Colonic mucosa (tissue), 4 donors: ENCODE measurements around the gene ZPBP. TPM values are rescaled to one million over a fixed set of nuclear protein-coding genes. Genes with fewer than 3 reads are reported as not detected.

Experiments used
- DNase-seq: peaks from one replicate; pipeline ENCODE4 v3.0.0-alpha.2; 2020
- H3K27ac ChIP-seq: fragments of 200-600 bp; one replicate; pipeline ENCODE4 v1.8.0; 2021
- H3K27me3 ChIP-seq: fragments of 200-600 bp; one replicate; pipeline ENCODE4 v1.8.0; 2021
- H3K36me3 ChIP-seq: fragments of 200-600 bp; one replicate; pipeline ENCODE4 v1.8.0; 2021
- H3K4me1 ChIP-seq: fragments of 200-600 bp; one replicate; pipeline ENCODE4 v1.8.0; 2021; ENCODE audit warnings: mild to moderate bottlenecking
- H3K4me3 ChIP-seq: fragments of 200-600 bp; one replicate; pipeline ENCODE4 v1.8.0; 2021
- H3K9ac ChIP-seq, 2 donors: one replicate each; pipeline ENCODE4 v1.7.0; 2013; ENCODE audit warnings: control low read depth in 2 of 2, low read depth in 2 of 2, low read length in 2 of 2
- H3K9me3 ChIP-seq: fragments of 200-600 bp; one replicate; pipeline ENCODE4 v1.8.0; 2021
- intact Hi-C: fragments of 100-400 bp; cut with DNase I; formaldehyde crosslinking; loops from one replicate; pipeline ENCODE4 v1.14.1; 2022
- total RNA-seq, 2 donors: library from RNA; stranded (reverse); fragmentation: NEBNext Ultra II Directional in 1 of 2; extraction: Animal tissue kit (Norgen Biotek cat#: 25700) in 1 of 2; gene quantifications; one replicate each; pipeline ENCODE4 v1.2.1, GENCODE V29; 2021
- TF ChIP-seq, protein P1 (sequence below): fragments of 200-600 bp; IDR thresholded peaks from one replicate; pipeline ENCODE4 v1.8.0; 2022; ENCODE audit warnings: antibody characterized with exemption, mild to moderate bottlenecking
- donor health status: healthy.
- donor health status: DM: no; HTN: no; CAD: no.
- donor health status: DM: no; HTN: no; CAD: no.

Gene ZPBP
- total RNA-seq, 2 donors from 2014 or later, result not detected

DNA sequence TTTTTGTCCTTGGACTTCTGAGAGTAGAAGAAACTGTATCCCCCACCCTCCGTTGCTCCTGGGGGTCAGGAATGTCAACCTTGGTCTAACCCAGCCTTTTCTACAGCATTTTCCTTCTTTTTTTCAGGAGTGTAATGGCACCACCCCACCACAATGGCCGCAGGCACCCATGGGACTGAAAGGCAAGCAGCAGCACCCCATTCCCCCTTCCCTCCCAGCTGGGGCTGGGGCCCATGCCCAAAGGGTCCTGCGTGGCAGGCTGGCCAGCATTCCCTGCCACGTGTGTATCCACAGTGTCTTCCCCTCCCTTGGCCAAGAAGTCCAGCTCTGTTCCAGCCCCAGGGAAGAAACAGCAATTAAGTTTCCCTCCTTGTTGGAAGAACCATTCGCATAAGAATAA lies 106.9 kb downstream of the ZPBP start:
- no peaks in the 10 kb centered on the region for H3K36me3 ChIP-seq
- no peaks in the 10 kb centered on the region for H3K27me3 ChIP-seq
- no peaks in the 10 kb centered on the region for H3K4me1 ChIP-seq
- intact Hi-C loops, result no loop called here
- no peaks in the 10 kb centered on the region for H3K9me3 ChIP-seq
- TF ChIP-seq, protein P1, sequence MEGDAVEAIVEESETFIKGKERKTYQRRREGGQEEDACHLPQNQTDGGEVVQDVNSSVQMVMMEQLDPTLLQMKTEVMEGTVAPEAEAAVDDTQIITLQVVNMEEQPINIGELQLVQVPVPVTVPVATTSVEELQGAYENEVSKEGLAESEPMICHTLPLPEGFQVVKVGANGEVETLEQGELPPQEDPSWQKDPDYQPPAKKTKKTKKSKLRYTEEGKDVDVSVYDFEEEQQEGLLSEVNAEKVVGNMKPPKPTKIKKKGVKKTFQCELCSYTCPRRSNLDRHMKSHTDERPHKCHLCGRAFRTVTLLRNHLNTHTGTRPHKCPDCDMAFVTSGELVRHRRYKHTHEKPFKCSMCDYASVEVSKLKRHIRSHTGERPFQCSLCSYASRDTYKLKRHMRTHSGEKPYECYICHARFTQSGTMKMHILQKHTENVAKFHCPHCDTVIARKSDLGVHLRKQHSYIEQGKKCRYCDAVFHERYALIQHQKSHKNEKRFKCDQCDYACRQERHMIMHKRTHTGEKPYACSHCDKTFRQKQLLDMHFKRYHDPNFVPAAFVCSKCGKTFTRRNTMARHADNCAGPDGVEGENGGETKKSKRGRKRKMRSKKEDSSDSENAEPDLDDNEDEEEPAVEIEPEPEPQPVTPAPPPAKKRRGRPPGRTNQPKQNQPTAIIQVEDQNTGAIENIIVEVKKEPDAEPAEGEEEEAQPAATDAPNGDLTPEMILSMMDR, result no peak
- no peak overlapping the region for H3K9ac ChIP-seq
- no peak overlapping the region for H3K27ac ChIP-seq
- no peak for DNase-seq
- H3K4me3 ChIP-seq, result no peak overlapping the region

DNA sequence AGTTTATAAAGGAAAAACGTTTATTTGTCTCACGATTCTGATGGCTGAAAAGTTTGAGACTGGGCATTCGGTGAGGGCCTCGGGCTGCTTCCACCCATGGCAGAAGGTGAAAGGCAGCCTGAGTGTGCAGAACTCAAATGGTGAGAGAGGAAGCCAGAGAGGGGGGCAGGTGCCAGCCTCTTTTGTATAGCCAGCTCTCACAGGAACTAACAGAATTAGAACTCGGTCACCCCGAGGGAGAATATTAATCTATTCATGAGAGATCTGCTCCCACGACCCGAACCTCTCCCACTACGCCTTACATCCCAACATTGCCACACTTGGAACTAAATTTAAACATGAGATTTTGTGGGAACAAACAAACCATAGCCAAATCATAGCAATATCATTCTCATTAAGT lies 112.6 kb downstream of the ZPBP start:
- H3K9me3 ChIP-seq, result no peaks in the 10 kb centered on the region
- H3K4me1 ChIP-seq, result no peaks in the 10 kb centered on the region
- H3K9ac ChIP-seq, result no peak overlapping the region
- H3K27ac ChIP-seq, result no peak overlapping the region
- TF ChIP-seq, protein P1, result no peak
- no peaks in the 10 kb centered on the region for H3K36me3 ChIP-seq
- H3K27me3 ChIP-seq, result no peaks in the 10 kb centered on the region
- DNase-seq, result no peak
- no peak overlapping the region for H3K4me3 ChIP-seq
- intact Hi-C loops, result no loop called here

GRCh38 chr7:49976238-49976637 lies 116.8 kb downstream of the ZPBP start:
- no peak for DNase-seq
- H3K27me3 ChIP-seq, result no peaks in the 10 kb centered on the region
- H3K4me3 ChIP-seq, result no peak overlapping the region
- H3K27ac ChIP-seq, result no peak overlapping the region
- no peaks in the 10 kb centered on the region for H3K9me3 ChIP-seq
- intact Hi-C loops, result no loop called here
- H3K4me1 ChIP-seq, result no peaks in the 10 kb centered on the region
- TF ChIP-seq, protein P1, result no peak
- no peak overlapping the region for H3K9ac ChIP-seq
- H3K36me3 ChIP-seq, result no peaks in the 10 kb centered on the region

DNA sequence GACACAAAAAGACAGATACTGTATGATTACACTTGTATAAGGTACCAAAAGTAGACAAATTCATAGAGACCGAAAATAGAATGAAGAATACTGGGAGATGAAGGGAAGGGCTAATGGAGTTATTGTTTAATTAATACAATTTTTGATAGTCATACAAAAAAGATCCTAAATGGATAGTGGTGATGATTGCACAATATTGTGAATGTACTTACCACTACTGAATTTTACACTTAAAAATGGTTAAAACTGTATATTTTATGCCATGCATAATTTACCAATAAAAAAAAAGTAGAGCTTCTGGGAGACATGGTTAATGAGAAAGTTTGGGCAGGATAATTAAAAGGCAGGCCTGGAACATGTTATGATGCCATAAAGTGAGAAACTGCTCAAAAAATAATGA lies 119.0 kb downstream of the ZPBP start:
- H3K4me3 ChIP-seq, result no peak overlapping the region
- intact Hi-C loops, result no loop called here
- H3K4me1 ChIP-seq, result no peaks in the 10 kb centered on the region
- no peak overlapping the region for H3K27ac ChIP-seq
- no peaks in the 10 kb centered on the region for H3K9me3 ChIP-seq
- DNase-seq, result no peak
- TF ChIP-seq, protein P1, result no peak
- no peaks in the 10 kb centered on the region for H3K36me3 ChIP-seq
- no peak overlapping the region for H3K9ac ChIP-seq
- no peaks in the 10 kb centered on the region for H3K27me3 ChIP-seq

DNA sequence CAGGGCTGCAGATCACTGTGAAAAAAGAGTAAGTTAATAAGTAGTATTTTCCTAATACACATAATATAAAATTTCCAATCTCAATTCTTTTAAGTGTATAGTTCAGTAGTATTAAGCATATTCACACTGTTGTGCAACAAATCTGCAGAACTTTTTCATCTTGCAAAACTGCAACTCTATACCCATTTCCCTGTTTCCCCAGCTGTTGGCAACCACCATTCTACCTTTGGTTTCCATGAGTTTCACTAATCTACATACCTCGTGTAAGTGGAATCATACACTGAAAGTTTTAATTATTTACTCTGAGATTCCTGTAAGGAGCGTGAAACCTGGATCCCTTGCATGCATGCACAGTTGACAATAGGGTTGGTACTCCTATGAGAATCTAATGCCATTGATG lies 155.4 kb downstream of the ZPBP start:
- H3K36me3 ChIP-seq, result no peaks in the 10 kb centered on the region
- H3K27ac ChIP-seq, result no peak overlapping the region
- TF ChIP-seq, protein P1, result no peak
- H3K27me3 ChIP-seq, result no peaks in the 10 kb centered on the region
- H3K4me1 ChIP-seq, result no peaks in the 10 kb centered on the region
- no peak overlapping the region for H3K9ac ChIP-seq
- intact Hi-C loops, result no loop called here
- DNase-seq, result no peak
- no peak overlapping the region for H3K4me3 ChIP-seq
- H3K9me3 ChIP-seq, result no peaks in the 10 kb centered on the region

GRCh38 chr7:49931627-49932026 lies 161.4 kb downstream of the ZPBP start:
- no peak overlapping the region for H3K4me3 ChIP-seq
- DNase-seq, result no peak
- no peak overlapping the region for H3K27ac ChIP-seq
- intact Hi-C loops, result no loop called here
- H3K9me3 ChIP-seq, result no peaks in the 10 kb centered on the region
- TF ChIP-seq, protein P1, result no peak
- no peaks in the 10 kb centered on the region for H3K27me3 ChIP-seq
- no peaks in the 10 kb centered on the region for H3K4me1 ChIP-seq
- H3K9ac ChIP-seq, result no peak overlapping the region
- H3K36me3 ChIP-seq, result no peaks in the 10 kb centered on the region
